ENCODE measurements around the gene JDP2. TPM values are rescaled to one million over a fixed set of nuclear protein-coding genes. Genes with fewer than 3 reads are reported as not detected.

The JDP2 gene
- total RNA-seq, 1 experiment from 2014 or later: 23.3 TPM

- TF ChIP-seq, protein P1, sequence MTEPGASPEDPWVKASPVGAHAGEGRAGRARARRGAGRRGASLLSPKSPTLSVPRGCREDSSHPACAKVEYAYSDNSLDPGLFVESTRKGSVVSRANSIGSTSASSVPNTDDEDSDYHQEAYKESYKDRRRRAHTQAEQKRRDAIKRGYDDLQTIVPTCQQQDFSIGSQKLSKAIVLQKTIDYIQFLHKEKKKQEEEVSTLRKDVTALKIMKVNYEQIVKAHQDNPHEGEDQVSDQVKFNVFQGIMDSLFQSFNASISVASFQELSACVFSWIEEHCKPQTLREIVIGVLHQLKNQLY (CRISPR knock-in tag; IDR thresholded peaks at IDR 0.05): no peak
- no peak for TF ChIP-seq MYBL2 (CRISPR knock-in tag; IDR thresholded peaks at IDR 0.05)
- TF ChIP-seq PRRX2 (CRISPR knock-in tag; IDR thresholded peaks at IDR 0.05): 0 out of 2 replicates have a peak, but pooled peaks have one; percentile 71
- peak; percentile 93; the same call in 1 of the 2 replicates for TF ChIP-seq ZNF423 (CRISPR knock-in tag; IDR thresholded peaks at IDR 0.05)
- TF ChIP-seq, protein P2, sequence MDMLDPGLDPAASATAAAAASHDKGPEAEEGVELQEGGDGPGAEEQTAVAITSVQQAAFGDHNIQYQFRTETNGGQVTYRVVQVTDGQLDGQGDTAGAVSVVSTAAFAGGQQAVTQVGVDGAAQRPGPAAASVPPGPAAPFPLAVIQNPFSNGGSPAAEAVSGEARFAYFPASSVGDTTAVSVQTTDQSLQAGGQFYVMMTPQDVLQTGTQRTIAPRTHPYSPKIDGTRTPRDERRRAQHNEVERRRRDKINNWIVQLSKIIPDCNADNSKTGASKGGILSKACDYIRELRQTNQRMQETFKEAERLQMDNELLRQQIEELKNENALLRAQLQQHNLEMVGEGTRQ (CRISPR knock-in tag; IDR thresholded peaks at IDR 0.05): no peak
- TF ChIP-seq, protein P3, sequence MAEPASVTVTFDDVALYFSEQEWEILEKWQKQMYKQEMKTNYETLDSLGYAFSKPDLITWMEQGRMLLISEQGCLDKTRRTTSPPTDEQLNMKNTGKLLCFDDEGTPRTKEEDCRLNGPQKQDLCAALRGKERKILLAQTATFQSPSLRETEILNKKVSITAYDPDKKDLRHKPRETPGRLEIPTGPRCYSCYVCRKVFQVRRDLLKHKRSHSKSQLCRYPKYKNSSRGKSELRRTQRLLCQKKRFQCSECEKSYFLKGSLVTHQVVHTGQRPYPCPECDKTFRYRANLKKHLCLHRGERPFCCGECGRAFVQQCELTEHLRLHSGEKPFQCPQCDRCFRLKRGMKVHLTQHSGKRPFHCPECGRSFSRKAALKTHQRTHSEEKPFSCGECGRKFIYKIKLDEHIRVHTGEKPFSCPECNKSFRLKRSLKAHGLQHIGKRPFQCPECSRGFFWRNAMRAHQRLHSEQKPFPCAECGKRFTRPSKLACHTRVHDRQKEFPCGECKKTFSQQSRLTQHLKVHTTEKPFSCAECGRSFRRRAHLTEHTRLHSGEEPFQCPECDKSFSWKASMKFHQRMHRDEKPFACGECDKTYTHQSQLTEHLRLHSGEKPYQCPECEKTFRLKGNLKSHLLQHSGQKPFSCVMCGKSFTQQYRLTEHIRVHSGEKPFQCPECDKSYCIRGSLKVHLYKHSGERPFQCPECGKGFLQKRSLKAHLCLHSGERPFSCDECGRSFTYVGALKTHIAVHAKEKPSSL (CRISPR knock-in tag; conservative IDR thresholded peaks at IDR 0.05): no peak
- peak; percentile 38 for TF ChIP-seq SP1 (CRISPR knock-in tag; conservative IDR thresholded peaks at IDR 0.05)
Measured at GRCh38 chr14:75452900-75453816, 25.3 kb downstream of the JDP2 start (continued).

DNA sequence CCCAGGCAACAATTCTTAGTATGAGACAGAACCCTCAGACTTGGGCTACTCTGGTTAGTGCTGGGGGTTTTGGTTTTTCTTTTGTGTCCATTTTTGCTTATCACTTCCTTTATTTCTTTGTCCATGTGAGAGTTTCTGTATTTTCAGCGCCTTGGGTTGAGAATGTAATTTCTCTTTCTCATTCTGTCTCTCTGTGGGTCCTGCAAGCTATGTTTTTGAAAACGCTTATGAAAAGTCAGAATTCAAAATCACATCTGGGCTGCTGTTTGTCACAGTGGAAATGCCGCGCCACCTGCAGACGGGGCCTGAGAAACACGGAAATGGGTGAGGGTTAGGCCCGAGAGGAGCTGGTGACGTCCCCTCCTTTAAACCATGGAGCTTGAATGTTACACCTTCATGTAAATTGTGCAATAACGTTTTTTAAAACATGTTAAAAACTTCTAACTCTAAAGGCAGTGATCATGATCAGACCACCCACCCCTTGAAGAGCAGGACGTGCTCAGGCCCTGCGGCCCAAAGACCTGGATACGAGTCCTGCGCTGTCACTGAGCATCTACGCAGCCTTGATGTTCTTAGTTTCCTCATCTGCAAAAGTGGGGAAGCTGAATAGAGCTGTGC lies 26.1 kb downstream of the JDP2 start:
- Mint-ChIP-seq H3K4me1 (peaks cover 78% of the 10 kb centered on the region), H3K36me3 (no peaks in the 10 kb centered on the region), H3K4me3 (peak overlapping the region; percentile 27; the same call in 1 of the 2 replicates), H3K27ac (peak overlapping the region; percentile 100), H3K27me3 (ENCODE audit: low read depth) (no peaks in the 10 kb centered on the region), H3K9me3 (no peaks in the 10 kb centered on the region)
- no peak for ATAC-seq
- DNase-seq (ENCODE audit: low spot score): peak; percentile 29
- CTCF ChIA-PET: interaction anchor here (0.6 to 3.1 kb wide), 24 partner anchors 11 to 529 kb away, joined by 3 to 46 read pairs (median 5); no protein-coding TSS in a partner anchor
- POLR2A ChIA-PET: interaction anchor here (0.6 to 1.5 kb wide), 5 partner anchors 10 to 143 kb away, joined by 3 to 5 read pairs (median 4); partner anchors contain the start of gene JDP2
- no peak for TF ChIP-seq SP1 (CRISPR knock-in tag; conservative IDR thresholded peaks at IDR 0.05)
- TF ChIP-seq, protein P4, sequence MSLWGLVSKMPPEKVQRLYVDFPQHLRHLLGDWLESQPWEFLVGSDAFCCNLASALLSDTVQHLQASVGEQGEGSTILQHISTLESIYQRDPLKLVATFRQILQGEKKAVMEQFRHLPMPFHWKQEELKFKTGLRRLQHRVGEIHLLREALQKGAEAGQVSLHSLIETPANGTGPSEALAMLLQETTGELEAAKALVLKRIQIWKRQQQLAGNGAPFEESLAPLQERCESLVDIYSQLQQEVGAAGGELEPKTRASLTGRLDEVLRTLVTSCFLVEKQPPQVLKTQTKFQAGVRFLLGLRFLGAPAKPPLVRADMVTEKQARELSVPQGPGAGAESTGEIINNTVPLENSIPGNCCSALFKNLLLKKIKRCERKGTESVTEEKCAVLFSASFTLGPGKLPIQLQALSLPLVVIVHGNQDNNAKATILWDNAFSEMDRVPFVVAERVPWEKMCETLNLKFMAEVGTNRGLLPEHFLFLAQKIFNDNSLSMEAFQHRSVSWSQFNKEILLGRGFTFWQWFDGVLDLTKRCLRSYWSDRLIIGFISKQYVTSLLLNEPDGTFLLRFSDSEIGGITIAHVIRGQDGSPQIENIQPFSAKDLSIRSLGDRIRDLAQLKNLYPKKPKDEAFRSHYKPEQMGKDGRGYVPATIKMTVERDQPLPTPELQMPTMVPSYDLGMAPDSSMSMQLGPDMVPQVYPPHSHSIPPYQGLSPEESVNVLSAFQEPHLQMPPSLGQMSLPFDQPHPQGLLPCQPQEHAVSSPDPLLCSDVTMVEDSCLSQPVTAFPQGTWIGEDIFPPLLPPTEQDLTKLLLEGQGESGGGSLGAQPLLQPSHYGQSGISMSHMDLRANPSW (CRISPR knock-in tag; conservative IDR thresholded peaks at IDR 0.05; ENCODE audit: low read depth): no peak
- TF ChIP-seq E2F1 (CRISPR knock-in tag; IDR thresholded peaks at IDR 0.05): no peak
- no peak for TF ChIP-seq TEAD4 (CRISPR knock-in tag; IDR thresholded peaks at IDR 0.05)
- TF ChIP-seq ZBTB21 (CRISPR knock-in tag; IDR thresholded peaks at IDR 0.05; ENCODE audit: borderline replicate concordance): no peak
- no peak for TF ChIP-seq GRHL2 (CRISPR knock-in tag; IDR thresholded peaks at IDR 0.05; ENCODE audit: insufficient replicate concordance, severe bottlenecking)
- TF ChIP-seq, protein P5, sequence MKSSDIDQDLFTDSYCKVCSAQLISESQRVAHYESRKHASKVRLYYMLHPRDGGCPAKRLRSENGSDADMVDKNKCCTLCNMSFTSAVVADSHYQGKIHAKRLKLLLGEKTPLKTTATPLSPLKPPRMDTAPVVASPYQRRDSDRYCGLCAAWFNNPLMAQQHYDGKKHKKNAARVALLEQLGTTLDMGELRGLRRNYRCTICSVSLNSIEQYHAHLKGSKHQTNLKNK (CRISPR knock-in tag; IDR thresholded peaks at IDR 0.05): no peak
- TF ChIP-seq TP53 (CRISPR knock-in tag; IDR thresholded peaks at IDR 0.05): no peak
- TF ChIP-seq ZNF671 (CRISPR knock-in tag; IDR thresholded peaks at IDR 0.05): no peak
- no peak for TF ChIP-seq SMAD4 (CRISPR knock-in tag; IDR thresholded peaks at IDR 0.05)
- TF ChIP-seq, protein P6, sequence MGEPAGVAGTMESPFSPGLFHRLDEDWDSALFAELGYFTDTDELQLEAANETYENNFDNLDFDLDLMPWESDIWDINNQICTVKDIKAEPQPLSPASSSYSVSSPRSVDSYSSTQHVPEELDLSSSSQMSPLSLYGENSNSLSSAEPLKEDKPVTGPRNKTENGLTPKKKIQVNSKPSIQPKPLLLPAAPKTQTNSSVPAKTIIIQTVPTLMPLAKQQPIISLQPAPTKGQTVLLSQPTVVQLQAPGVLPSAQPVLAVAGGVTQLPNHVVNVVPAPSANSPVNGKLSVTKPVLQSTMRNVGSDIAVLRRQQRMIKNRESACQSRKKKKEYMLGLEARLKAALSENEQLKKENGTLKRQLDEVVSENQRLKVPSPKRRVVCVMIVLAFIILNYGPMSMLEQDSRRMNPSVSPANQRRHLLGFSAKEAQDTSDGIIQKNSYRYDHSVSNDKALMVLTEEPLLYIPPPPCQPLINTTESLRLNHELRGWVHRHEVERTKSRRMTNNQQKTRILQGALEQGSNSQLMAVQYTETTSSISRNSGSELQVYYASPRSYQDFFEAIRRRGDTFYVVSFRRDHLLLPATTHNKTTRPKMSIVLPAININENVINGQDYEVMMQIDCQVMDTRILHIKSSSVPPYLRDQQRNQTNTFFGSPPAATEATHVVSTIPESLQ (CRISPR knock-in tag; IDR thresholded peaks at IDR 0.05): no peak
- no peak for TF ChIP-seq FOXP1 (CRISPR knock-in tag; IDR thresholded peaks at IDR 0.05; ENCODE audit: borderline replicate concordance)
- TF ChIP-seq, protein P7, sequence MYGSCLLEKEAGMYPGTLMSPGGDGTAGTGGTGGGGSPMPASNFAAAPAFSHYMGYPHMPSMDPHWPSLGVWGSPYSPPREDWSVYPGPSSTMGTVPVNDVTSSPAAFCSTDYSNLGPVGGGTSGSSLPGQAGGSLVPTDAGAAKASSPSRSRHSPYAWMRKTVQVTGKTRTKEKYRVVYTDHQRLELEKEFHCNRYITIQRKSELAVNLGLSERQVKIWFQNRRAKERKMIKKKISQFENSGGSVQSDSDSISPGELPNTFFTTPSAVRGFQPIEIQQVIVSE (CRISPR knock-in tag; IDR thresholded peaks at IDR 0.05; ENCODE audit: borderline replicate concordance): no peak
- TF ChIP-seq, protein P8, sequence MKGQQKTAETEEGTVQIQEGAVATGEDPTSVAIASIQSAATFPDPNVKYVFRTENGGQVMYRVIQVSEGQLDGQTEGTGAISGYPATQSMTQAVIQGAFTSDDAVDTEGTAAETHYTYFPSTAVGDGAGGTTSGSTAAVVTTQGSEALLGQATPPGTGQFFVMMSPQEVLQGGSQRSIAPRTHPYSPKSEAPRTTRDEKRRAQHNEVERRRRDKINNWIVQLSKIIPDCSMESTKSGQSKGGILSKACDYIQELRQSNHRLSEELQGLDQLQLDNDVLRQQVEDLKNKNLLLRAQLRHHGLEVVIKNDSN (CRISPR knock-in tag; IDR thresholded peaks at IDR 0.05): no peak
- no peak for TF ChIP-seq ZNF416 (CRISPR knock-in tag; IDR thresholded peaks at IDR 0.05)
